GM18499 (cell line): ENCODE measurements around the gene UNC13D.

Source experiments
- ATAC-seq: cut with Tn5 transposase; IDR thresholded peaks from one replicate; pipeline ENCODE4 v1.9.1; 2021; ENCODE audit warnings: moderate number of reproducible peaks; ENCODE audit not compliant: insufficient read depth, unreplicated experiment

The UNC13D gene

DNA sequence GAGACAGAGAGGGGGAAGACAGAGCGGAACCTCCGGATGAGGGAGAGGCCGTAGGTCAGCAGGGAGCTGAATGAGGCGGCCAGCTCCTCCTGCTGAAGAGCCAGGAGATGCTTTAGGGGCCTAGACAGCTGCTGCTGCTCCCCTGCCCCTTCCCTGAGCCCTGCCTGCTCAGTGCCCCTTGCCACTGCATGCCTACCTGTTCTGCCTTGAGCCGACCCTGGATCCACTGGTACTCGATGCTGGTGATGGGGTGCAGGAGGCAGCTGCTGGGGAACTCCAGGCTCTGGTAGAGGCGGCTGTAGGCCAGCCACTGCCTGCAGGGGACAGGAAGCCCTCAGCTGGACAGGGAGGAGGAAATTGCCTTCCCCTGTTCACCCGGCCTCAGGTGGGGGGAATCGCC is 7.6 kb downstream of the UNC13D start:
- ATAC-seq = no peak

DNA sequence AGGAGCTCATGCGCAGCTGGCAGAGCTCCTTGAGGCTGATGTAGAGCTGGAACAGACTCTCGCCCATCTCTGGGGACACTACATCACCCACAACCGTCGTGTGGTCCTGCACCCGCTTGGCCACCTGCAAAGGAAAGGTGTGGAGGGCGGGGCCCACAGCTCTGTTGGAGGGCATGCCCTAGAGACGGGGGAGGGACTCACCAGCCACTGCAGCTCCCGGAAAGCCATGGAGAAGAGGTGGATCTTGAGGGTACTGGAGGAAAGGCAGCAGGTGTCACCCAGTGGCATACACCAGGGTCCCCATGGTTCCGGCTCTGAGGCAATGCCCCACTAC is 8.6 kb downstream of the UNC13D start:
- no peak for ATAC-seq

DNA sequence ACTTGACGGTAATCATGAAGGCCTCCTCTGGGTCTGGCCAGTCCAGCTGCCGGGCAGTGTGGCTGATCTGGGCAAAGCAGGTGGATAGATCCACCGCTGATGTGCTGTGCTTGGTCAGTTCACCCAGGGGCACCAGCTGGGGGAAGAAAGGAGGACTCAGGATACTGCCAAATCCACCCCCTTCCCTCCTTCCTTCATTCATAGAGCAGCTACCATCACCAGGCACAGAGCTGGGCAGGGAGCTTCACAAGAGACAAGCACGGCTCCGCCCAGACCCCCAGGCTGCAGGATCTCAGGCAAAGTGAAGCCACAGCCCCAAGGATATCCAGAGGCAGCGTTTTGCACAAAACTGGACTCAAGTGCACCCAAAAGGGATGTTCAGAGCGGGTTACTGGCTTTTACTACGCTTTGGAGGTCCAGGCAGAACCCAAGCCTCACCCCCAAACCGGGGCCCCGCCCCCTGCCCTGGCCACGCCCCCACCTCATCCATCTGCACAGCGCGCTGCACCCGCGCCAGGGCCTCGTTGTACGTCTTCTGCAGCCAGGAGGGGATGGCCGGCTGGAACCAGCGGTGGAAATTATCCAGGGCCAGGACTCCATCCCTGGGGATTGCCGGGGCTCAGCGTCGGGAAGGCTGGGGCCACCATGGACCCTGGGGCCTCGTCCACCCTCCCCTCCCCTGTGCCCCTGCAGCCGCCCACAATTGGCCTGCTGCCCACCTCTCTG is 9.1 kb downstream of the UNC13D start:
- ATAC-seq = no peak

DNA sequence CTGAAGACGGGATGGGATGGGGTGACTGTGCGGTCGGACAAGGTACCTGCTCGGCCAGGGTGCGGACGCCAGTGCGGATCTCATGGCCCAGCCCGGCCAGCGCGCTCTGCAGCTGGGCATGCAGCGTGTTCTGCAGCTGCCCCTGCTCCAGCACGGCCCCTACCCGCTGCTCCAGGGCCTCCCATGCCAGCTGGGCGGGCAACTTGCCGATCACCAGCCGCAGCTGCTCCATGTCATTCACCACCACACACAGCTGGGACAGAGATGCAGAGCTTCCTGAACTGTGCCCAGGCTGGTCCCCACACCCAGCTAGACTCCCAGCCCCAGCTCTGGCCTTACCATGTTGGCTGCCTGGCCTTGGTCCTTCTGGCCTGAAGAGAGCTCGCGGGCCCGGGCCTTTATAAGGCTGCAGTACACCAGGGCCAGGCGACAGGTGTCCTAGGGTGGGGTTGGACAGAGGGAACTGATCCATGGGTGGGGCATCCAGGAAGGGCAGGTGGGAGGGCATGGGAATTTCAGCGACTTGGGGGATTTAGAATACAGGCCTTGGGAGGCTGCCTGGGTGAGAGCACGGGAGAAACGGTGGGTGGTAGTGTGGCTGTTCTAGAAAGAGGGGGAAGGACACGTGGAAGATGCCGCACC is 9.8 kb downstream of the UNC13D start:
- ATAC-seq = no peak

DNA sequence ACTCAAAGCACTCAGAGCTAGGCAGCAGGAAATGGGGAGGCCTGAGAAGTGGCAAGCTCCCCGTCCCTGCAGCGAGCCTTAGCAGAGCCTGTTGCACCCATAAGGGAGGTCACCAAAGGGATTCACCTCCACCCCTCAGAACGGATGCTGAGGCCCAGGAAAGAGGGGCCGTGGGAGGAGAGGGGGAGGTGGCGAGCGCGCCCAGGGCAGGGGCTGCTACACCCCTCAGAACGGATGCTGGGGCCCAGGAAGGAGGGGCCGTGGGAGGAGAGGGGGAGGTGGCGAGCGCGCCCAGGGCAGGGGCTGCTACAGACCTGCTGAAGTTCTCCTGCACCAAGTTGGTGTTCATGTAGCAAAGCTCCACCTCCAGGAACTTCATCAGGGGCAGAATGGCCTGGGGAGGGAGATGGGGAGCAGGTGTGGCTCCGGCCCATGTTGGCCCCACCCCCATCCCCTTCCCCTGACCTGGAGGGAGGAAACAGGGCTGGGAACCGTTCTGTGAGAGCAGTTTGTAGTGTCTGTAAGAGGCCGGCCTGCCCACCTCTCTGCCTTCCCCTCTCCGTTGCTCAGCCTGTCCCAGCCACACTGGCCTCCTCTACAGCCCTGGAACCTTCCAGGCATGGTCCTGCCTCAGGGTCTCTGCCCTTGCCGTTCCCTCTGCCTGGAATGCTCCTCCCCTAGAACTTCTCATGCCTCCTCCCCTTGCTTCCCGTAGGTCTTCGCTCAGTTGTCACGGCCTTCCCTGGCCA is 11.4 kb downstream of the UNC13D start:
- no peak for ATAC-seq

DNA sequence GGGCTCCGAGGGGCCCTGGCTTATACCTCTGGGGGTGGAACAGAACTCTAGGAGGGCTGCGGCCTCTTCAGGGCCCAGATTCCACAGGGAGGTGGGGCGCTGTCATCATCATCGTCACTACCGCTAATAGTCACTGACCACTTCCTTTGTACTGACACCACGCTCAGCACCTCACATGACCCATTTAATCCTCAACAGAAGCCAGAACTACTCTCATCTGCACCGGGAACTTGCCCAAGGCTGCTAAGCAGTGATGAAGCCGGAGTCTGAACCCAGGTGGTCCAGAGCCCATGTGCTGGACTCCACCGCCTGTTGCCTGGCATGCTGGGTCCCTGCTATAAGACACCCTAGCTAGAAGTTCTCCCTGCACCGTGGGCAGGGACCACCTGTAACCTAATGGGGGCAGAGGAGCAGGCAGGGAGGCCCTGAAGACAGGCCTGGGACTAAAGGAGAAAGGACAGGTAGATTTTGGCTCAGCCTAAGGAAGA is 12.0 kb downstream of the UNC13D start:
- no peak for ATAC-seq

DNA sequence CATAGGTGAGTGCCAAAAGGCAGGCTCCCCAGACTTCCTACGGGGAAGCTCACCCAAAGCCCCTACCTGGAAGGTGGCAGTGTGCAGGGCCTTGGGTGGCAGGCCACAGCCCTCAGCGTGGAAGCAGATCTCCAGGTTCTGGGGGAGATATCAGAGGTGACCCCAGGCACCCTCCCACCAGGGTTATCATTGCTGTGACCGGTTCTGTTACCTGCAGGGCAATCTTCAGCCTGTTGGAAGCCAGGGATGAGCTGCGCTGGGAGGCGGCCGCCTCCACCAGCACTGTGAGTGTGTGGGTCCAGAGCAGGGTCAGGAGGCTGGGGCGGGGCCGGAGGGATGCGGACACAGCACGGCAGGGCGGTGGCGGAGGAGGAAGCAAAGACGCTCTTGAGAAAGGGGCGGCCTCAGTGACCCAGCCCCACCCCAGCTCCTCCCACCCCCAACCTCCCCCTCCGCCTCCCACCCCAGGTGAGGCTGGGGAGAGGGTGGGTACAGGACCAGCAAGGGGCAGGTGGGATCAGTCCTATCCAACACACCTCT is 13.1 kb downstream of the UNC13D start:
- no peak for ATAC-seq

DNA sequence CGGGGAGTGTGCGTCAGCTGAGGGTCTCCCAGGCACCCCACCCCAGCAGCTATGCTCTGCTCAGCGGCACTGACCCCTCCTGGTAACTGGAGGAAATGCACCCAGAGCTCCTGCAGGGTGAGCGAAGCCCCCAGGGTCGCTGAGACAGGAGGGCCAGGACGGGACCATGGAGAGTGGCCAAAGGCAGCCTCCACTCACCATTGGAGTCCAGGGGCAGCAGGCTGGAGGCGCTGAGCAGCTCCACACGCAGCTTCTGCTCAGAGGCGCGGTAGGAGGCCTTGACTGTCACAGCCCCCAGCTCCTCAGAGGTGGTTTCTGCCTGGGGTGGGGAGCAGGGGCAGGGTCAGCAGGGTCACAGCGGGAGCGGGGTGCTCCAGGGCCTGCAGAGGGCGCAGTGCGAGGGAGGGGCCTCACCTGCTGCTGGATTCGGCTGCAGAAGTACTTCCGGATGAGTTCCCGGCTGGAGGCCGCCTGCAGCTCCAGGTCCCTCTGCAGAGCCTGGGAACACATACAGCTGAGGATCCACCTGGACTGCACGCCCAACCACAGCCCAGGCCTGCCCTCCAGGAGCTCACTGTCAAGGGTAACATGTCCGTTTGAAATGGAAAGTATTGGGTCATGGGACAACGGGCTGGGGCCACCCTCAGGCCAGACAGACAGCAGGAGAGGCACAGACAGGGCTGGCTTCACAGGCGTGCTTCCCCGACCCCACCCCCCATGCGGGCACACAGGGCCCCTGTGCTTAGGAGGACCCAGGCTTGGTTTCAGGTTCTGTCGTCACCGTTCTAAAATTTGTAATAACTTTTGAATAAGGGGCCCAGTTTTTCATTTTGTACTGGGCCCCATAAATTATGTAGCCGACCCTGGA is 13.8 kb downstream of the UNC13D start:
- no peak for ATAC-seq

DNA sequence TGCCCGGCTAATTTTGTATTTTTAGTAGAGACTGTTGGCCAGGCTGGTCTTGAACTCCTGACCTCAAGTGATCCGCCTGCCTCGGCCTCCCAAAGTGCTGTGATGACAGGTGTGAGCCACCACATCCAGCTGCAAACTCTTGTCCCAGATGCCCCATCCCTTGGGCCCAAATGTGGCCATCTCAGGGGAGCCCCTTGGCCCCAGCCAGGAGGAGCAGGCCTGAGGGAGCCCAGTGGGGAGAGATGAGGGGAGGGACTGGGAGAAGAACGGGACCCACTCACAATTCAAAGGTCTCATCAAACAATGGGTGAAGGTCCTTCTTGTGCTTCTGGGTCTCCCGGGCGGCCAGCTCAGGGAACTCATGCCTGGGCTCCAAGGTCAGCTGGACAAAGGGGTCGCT is 14.5 kb downstream of the UNC13D start:
- no peak for ATAC-seq

DNA sequence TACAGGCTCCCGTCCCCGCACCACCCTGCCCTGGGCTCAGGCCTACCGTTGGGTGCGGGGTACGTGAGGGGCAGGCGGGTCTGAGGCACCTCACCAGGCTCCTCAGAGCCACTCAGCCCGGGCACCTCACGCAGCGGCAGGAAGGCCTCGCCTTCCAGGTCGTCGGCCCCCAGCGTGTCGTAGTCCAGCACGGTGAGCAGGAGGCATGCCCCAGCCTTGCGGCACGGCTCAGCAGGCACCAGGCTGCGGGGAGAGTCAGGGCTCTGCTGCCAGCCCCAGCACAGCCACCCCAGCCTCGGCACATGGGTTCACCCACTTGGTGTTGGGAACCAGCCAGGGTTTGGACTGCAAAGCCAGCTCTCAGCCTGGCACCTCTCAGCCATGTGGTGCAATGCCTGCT is 15.5 kb downstream of the UNC13D start:
- ATAC-seq = no peak

DNA sequence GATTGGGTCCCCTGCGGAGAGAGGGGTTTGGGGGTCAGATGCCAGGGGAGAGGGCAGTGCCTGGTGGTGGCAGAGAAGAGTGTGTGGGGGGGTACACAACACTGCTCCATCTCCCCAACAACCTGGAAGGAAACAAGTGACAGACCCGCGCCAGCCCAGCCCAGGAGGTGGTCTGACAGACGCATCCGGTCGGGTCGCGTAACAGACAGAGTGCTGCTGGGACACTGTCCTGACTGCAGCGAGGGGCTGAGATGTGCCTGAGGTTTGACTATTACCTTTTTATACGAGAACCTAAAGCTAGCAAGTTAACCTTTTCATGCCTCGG is 16.2 kb downstream of the UNC13D start:
- no peak for ATAC-seq

DNA sequence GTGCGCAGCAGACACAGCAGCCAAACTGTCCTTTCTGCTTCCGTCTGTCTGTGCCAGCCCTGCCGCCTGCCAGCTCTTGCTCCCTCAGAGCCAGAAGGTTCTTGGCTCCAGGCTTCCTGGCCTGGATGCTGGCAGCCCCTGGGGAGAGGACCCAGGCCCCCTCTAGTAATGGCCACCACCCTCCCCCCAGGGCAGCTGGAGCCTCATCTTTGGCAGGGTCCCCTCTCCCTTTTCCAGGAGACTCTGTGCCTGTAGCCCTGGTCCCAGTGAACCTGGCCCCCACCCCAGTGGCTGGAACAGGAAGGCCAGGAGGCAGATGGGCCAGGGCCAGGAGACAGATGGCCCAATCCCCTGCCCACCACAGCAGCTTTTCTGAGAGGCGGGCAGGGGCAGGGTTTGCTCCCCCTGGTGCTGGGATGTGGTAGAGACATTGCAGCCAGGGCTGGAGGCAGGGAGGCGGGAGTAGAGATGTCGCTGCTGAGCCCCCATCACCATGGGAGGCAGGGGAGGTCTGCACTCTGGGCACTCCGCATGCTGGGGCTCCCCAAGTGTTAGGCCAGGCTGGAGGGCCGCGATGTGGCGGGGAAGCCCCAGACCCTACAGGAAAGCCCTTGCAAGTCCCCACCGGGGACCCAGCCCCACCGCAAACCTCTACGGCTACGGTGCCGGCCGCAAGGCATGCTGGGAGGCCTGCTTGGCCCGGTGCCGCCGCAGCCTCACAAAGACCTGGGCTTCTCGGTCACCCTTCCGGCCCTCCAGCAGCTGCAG is 16.7 kb downstream of the UNC13D start:
- no peak for ATAC-seq

DNA sequence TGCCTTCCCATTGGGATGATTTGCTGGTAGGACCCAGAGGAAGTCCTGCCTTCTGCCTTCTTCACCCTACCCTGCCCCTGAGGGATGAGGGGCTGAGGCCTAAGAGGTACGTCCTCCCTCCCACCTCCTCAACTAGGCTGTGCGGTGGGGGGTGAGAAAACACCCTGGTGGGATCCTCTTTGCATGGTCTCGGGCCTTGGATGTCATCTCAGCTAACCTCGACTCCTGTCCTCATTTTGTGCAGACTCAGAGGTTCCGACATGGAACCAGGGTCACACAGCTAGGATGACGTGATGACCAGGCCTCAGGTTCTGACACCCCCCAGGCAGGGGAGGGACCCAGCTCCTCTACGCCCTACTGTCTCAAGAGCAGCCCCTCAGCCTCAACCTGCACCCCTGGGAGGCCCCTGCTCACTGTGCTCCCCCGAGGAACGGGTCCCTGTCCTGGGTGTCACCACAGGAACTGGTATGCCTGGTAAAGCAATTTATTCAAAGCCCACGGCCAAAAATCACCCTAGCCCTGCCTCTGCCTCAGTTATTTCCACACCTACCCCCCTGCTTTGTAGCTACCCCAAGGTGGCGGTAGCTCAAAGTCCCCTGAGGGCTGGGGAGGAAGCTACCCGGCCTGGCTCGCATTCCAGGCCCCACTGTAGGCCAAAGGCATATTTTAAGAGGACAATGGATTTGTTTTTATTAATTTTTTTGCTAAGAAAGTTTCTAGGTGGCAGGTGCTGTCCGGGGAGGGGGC is 17.5 kb downstream of the UNC13D start:
- no peak for ATAC-seq

DNA sequence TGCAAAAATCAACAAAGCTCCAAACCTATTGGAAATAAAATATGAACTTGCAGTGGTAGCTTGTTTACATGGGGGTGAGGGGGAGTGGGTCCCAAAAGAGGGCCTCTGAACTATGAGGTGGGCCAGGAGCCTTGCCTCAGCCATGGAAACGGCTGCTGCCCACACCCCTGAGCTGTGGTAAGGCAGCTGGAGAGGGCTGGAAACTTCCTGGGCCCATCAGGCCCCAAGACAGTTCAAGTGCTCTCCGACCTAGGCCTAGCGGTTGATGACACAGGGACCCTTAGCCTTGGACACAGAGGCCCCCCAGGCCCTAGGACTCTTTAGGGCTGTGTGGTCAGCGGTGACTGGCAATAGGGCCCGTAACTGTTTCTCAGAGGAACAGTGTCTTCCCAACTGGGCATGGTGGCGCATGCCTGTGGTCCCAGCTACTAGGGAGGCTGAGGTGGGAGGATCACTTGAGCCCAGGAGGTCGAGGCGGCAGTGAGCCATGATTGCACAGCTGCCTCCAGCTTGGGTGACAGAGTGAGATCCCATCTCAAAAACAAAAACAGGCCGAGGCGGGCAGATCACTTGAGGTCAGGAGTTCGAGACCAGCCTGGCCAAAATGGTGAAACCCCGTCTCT is 18.3 kb downstream of the UNC13D start:
- no peak for ATAC-seq

DNA sequence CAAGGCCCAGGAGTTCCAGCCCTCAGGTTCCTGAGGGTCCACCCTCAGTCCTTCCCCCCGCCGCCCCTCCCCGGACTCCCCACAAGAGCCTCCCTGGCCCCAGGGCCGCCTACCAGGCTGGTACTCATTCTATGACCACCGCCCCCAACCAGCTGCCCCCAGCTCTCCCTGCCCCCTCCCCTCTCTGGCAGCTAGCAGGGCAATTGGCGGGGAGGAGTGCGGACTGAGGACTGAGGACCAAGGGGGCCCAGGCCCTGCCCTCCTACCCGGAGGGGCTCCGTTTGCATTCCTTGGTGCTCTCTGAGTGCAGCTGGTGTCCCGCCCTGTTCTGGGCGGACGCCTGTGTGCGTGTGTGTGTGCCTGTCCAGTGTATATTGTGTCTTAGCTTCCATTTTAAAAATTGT is 19.1 kb downstream of the UNC13D start:
- no peak for ATAC-seq

DNA sequence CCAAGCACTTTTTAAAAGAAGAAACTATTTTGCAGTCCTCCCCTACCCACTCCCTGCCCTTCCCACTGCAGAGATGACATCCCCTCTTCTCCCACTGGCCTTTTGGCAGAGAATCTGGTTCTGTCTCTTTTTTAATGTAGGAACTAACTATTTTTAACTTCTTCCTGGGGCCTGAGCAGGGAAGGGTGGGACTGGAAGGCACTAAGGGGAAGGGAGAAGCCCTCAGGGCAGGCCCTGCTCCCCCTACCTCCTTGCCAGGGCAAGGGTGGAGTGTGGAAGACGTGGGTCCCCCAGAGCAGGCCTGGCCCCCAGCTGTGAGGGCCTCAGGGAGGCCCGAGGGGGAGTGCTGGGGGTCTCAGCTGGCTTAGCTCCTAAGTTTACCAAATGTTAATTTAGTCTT is 19.5 kb downstream of the UNC13D start:
- no peak for ATAC-seq

DNA sequence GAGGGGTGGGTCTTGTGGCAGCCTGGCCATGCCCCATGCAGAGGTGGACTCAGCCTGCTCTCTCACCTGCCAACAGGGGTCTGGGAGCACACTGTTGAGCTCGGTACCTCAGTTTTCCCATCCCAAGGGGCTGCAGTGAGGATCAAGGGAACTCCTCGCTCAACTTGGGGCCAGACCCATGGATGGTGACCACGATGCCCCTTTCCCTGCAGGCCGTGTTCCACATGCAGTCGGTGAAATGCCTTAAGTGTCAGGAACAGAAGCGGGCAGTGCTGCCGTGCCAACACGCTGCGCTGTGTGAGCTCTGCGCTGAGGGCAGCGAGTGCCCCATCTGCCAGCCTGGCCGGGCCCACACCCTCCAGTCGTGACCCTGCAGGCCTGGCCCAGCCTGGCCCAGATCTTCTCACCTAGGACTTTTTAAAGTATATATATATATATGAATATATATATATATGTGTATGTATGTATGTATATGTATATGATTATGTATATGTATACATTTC is 20.1 kb downstream of the UNC13D start:
- no peak for ATAC-seq

DNA sequence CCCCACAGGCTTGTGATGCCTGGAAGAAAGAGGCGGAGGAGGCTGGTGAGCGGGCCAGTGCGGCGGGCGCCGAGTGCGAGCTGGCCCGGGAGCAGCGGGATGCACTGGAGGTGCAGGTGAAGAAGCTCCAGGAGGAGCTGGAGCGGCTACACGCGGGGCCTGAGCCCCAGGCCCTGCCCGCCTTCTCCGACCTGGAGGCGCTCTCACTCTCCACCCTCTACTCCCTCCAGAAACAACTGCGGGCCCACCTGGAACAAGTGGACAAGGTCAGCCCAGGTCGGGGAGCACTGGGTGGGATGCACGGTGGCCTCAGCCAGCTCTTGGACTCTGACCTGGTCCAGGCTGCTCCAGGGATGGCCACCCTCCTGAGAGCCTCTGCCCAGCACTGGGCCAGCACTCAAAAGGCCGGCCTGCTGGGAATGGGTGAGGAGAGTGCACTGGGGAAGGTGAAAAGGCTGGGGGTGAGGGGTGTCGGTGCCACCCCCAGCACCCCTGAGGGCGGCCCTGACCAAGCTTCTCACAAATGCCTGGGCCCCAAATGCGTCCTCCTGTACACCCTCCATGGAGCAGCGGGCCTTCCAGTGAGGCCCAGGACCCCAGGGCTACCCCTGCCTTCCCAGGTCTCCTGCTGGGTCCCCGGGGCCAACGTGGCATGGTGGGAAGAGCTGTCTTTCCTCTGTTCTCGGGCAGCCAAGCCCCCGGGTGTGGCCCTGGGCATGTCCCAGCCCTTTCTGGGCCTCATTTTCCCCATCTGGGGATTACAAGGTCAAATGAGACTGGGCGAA is 20.8 kb downstream of the UNC13D start:
- ATAC-seq = no peak
